ENCODE results near the gene IRAK2. TPM values are rescaled to one million over a fixed set of nuclear protein-coding genes. Genes with fewer than 3 reads are reported as not detected.
"Not testable (repeated sequence)": the region's sequence is repeated elsewhere in the genome, so short reads cannot be mapped to it uniquely, and the experiment has no call there.

Gene IRAK2
- total and polyA plus RNA-seq, 7 donors = 1.1 to 6.1 (median 2.8) TPM

DNA sequence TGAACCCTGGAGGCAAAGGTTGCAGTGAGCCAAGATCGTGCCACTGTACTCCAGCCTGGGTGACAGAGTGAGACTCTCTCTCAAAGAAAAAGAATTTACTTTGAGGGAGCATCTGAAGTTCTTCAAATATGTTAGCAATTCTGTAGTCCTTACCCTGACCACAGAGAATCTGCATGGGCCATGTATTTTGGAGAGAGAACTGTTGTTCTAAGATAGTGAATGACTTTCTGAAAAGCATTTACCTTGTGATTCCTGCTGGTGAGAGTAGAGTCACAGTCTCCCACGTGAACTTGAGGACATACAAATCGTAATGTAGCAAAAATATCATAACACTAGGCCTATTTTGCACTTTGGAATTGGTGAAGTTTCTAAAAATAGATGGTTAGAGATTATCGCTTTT is 45.3 kb upstream of the IRAK2 start:
- Histone ChIP-seq H3K4me1 (peaks cover 0 to 32% (median 26%) of the 10 kb centered on the region in 4 donors), H3K36me3 (no peaks in the 10 kb centered on the region), H3K27me3 (no peaks in the 10 kb centered on the region), H3K4me3 (no peak overlapping the region), H3K9me3 (no peaks in the 10 kb centered on the region), H3K27ac (no peak overlapping the region)
- DNase-seq = no peak
- WGBS, 2 donors = 83 to 85% methylated on average over 4 of the region's 4 CpGs
- TF ChIP-seq EP300 (IDR thresholded peaks at IDR 0.05) = no peak
- intact Hi-C loops (cut with DNase I) = loop anchor here (5.0 to 10.0 kb wide), 3 partner anchors 92 to 187 kb away; partner anchors contain the start of genes CRELD1, EMC3 and FANCD2

DNA sequence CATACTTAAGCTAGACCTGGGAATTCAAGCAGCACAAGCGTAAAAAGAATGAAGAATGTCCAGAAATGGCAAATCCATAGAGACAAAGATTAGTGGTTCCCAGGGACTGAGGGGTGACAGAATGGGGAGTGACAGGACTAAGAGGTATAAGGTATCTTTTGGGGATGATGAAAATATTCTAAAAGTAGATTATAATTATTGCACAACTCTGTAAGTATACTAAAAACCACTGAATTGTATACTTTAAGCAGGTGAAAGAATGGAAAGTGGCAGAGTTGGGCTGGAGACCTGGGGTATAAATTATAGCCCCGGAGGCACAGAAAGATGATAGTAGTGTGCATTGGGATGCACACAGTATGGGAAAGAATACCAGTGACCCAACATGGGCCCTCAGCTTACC is 43.7 kb upstream of the IRAK2 start:
- peaks cover 0 to 26% (median 23%) of the 10 kb centered on the region in 4 donors for H3K4me1 ChIP-seq
- WGBS, 2 donors = 89 to 97% methylated on average over 2 of the region's 2 CpGs
- H3K27ac ChIP-seq = no peak overlapping the region
- DNase-seq = no peak
- H3K27me3 ChIP-seq = no peaks in the 10 kb centered on the region
- H3K36me3 ChIP-seq = peaks cover 1 to 10% (median 5%) of the 10 kb centered on the region in 4 donors
- H3K9me3 ChIP-seq = no peaks in the 10 kb centered on the region
- H3K4me3 ChIP-seq = no peak overlapping the region
- TF ChIP-seq EP300 (IDR thresholded peaks at IDR 0.05) (no peak), POLR2AphosphoS5 (IDR thresholded peaks at IDR 0.05) (no peak), POLR2A (IDR thresholded peaks at IDR 0.05) (no peak)
- intact Hi-C loops (cut with DNase I) = no loop called here

DNA sequence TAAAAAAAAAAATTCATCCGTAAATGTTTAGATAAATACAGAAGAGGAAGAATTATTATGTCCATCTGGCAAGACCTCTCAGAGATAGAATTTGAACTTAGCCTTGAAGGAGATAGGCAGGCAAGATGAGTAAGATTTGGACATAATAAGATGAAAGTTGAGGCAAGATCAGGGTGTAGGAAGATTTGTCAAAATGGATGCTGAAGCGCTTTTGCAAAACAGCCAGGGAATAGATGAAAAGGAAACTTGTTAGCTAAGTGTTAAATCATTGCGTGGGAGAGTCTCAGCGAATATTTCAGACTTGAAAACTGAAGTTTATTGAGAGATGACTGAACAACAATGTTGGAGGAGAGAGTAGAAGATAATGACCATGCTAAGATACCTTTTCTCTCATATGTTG is 42.0 kb upstream of the IRAK2 start:
- intact Hi-C loops (cut with DNase I) = no loop called here
- no peak overlapping the region for H3K4me3 ChIP-seq
- H3K27me3 ChIP-seq = no peaks in the 10 kb centered on the region
- H3K36me3 ChIP-seq = peaks cover 8 to 27% (median 15%) of the 10 kb centered on the region in 4 donors
- DNase-seq = no peak
- 89 to 91% methylated on average over 4 of the region's 4 CpGs for WGBS, 2 donors
- TF ChIP-seq POLR2A (IDR thresholded peaks at IDR 0.05) = no peak
- no peak for TF ChIP-seq POLR2AphosphoS5 (IDR thresholded peaks at IDR 0.05)
- TF ChIP-seq, protein P1, sequence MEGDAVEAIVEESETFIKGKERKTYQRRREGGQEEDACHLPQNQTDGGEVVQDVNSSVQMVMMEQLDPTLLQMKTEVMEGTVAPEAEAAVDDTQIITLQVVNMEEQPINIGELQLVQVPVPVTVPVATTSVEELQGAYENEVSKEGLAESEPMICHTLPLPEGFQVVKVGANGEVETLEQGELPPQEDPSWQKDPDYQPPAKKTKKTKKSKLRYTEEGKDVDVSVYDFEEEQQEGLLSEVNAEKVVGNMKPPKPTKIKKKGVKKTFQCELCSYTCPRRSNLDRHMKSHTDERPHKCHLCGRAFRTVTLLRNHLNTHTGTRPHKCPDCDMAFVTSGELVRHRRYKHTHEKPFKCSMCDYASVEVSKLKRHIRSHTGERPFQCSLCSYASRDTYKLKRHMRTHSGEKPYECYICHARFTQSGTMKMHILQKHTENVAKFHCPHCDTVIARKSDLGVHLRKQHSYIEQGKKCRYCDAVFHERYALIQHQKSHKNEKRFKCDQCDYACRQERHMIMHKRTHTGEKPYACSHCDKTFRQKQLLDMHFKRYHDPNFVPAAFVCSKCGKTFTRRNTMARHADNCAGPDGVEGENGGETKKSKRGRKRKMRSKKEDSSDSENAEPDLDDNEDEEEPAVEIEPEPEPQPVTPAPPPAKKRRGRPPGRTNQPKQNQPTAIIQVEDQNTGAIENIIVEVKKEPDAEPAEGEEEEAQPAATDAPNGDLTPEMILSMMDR (IDR thresholded peaks at IDR 0.05) = no peak
- no peak for TF ChIP-seq EP300 (IDR thresholded peaks at IDR 0.05)
- H3K4me1 ChIP-seq = peaks cover 0 to 10% (median 7%) of the 10 kb centered on the region in 4 donors
- no peak overlapping the region for H3K27ac ChIP-seq
- no peaks in the 10 kb centered on the region for H3K9me3 ChIP-seq

DNA sequence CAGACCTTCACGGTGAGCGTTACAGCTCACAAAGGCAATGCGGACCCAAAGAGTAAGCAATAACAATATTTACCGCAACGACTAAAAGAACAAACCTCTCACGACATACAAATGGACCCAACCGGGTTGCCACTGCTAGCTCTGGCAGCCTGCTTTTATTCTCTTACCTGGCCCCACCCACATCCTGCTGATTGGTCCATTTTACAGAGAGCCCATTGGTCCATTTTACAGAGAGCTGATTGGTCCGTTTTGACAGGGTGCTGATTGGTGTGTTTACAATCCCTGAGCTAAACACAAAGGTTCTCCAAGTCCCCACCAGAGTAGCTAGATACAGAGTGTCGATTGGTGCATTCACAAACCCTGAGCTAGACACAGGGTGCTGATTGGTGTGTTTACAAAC is 28.8 kb upstream of the IRAK2 start:
- DNase-seq; H3K4me3 ChIP-seq; H3K27me3 ChIP-seq; H3K9me3 ChIP-seq; H3K36me3 ChIP-seq; H3K4me1 ChIP-seq; H3K27ac ChIP-seq; intact Hi-C loops (cut with DNase I): not testable (repeated sequence)
- WGBS, 2 donors = 94 to 96% methylated on average over 9 of the region's 9 CpGs

DNA sequence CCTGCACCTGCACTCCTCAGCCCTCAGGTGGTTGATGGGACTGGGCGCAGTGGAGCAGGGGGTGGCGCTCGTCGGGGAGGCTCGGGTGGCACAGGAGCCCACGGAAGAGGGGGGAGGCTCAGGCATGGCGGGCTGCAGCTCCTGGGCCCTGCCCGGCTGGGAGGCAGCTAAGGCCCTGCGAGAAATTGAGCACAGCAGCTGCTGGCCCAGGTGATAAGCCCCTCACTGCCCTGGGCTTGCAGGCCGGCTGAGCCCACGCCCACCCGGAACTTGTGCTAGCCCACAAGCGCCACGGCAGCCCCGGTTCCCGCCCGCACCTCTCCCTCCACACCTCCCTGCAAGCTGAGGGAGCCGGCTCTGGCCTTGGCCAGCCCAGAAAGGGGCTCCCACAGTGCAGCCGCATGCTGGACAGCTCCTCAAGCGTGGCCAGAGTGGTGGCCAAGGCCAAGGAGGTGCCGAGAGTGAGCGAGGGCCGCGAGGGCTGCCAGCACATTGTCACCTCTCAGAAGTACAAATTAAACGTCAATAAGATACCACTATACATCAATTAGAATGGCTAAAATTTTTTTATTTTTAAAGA is 28.2 kb upstream of the IRAK2 start:
- no peaks in the 10 kb centered on the region for H3K9me3 ChIP-seq
- intact Hi-C loops (cut with DNase I) = no loop called here
- DNase-seq = no peak
- H3K36me3 ChIP-seq = no peaks in the 10 kb centered on the region
- H3K4me3 ChIP-seq = no peak overlapping the region
- WGBS, 2 donors = 92 to 94% methylated on average over 25 of the region's 25 CpGs
- no peak overlapping the region for H3K27ac ChIP-seq
- H3K27me3 ChIP-seq = no peaks in the 10 kb centered on the region
- no peak for TF ChIP-seq EP300 (IDR thresholded peaks at IDR 0.05)
- TF ChIP-seq, protein P1 (IDR thresholded peaks at IDR 0.05) = no peak
- no peak for TF ChIP-seq POLR2AphosphoS5 (IDR thresholded peaks at IDR 0.05)
- TF ChIP-seq POLR2A (IDR thresholded peaks at IDR 0.05) = no peak
- H3K4me1 ChIP-seq = peaks cover 0 to 3% (median 0%) of the 10 kb centered on the region in 4 donors

DNA sequence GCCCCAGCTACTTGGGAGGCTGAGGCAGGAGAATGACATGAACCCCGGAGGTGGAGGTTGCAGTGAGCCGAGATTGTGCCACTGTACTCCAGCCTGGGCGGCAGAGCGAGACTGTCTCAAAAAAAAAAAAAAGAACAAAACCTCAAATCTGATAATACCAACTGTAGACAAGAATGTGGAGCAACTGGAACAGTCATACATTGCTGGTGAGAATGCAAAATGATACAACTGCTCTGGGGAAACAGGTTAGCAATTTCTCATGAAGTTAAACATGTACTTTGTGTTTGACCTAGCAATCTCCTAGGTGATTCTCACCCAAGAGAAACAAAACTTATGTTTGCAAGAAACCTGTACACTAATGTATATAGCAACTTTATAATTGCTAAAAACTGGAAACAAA is 27.5 kb upstream of the IRAK2 start:
- no peak overlapping the region for H3K4me3 ChIP-seq
- intact Hi-C loops (cut with DNase I) = no loop called here
- 79 to 85% methylated on average over 4 of the region's 4 CpGs for WGBS, 2 donors
- no peak for DNase-seq
- H3K4me1 ChIP-seq = peaks cover 0 to 4% (median 0%) of the 10 kb centered on the region in 4 donors
- no peak for TF ChIP-seq POLR2AphosphoS5 (IDR thresholded peaks at IDR 0.05)
- TF ChIP-seq, protein P1 (IDR thresholded peaks at IDR 0.05) = no peak
- no peak for TF ChIP-seq EP300 (IDR thresholded peaks at IDR 0.05)
- TF ChIP-seq POLR2A (IDR thresholded peaks at IDR 0.05) = no peak
- H3K27me3 ChIP-seq = no peaks in the 10 kb centered on the region
- no peak overlapping the region for H3K27ac ChIP-seq
- no peaks in the 10 kb centered on the region for H3K9me3 ChIP-seq
- H3K36me3 ChIP-seq = no peaks in the 10 kb centered on the region
